WTC11 (cell line): ENCODE results near the gene ZNF419.

Experiments used
- CTCF ChIP-seq: fragments of 200-600 bp; IDR thresholded peaks from 2 replicates; pipeline ENCODE4 v1.8.0; 2022; ENCODE audit warnings: antibody characterized with exemption
- FOXK1 ChIP-seq: sonication (generic); formaldehyde crosslinking; IDR thresholded peaks from 2 replicates; pipeline ENCODE4 v1.8.0; 2022; ENCODE audit warnings: mild to moderate bottlenecking, moderate library complexity, missing genetic modification reagents
- MAX ChIP-seq: sonication (generic); formaldehyde crosslinking; IDR thresholded peaks from 2 replicates; pipeline ENCODE4 v1.8.0; 2022; ENCODE audit warnings: mild to moderate bottlenecking, missing genetic modification reagents

GRCh38 chr19:57512845-57513244, 25.3 kb downstream of the ZNF419 start:
- TF ChIP-seq CTCF (no peak), MAX (CRISPR knock-in tag) (no peak), FOXK1 (CRISPR knock-in tag) (no peak)
